Nephron (organoid): ENCODE results near the gene ROS1.
A peak's percentile ranks its signal among the peaks of the same experiment; 100 is the strongest.
"Not testable (repeated sequence)": the region's sequence is repeated elsewhere in the genome, so short reads cannot be mapped to it uniquely, and the experiment has no call there.

Source experiments
- H3K27ac Mint-ChIP-seq, 3 experiments: 2 replicates each; pipeline ENCODE4 v1.8.0; 2020; ENCODE audit warnings: mixed read lengths in 3 of 3, mild to moderate bottlenecking in 2 of 3, moderate library complexity in 1 of 3
- H3K27me3 Mint-ChIP-seq: 2 replicates; pipeline ENCODE4 v1.8.0; 2021; ENCODE audit warnings: low read depth, mild to moderate bottlenecking, moderate library complexity, mixed read lengths
- H3K36me3 Mint-ChIP-seq: 2 replicates; pipeline ENCODE4 v1.8.0; 2020; ENCODE audit warnings: low read depth, mixed read lengths
- H3K4me1 Mint-ChIP-seq: 2 replicates; pipeline ENCODE4 v1.8.0; 2020; ENCODE audit warnings: mixed read lengths
- H3K4me3 Mint-ChIP-seq, 3 experiments: 2 replicates each; pipeline ENCODE4 v1.8.0; 2020; ENCODE audit warnings: mild to moderate bottlenecking in 3 of 3, mixed read lengths in 3 of 3, moderate library complexity in 2 of 3
- H3K9me3 Mint-ChIP-seq: 2 replicates; pipeline ENCODE4 v1.8.0; 2020; ENCODE audit warnings: mixed read lengths
- CTCF ChIP-seq, 3 experiments: fragments of 200-600 bp; sonication (generic); IDR thresholded peaks; one replicate each; pipeline ENCODE4 v1.5.0; 2021; ENCODE audit warnings: antibody characterized with exemption in 3 of 3; ENCODE audit not compliant: unreplicated experiment in 3 of 3

The ROS1 gene

GRCh38 chr6:117425431-117426153 lies at the start of gene ROS1:
Gene ROS1, minus strand, starts transcription at chr6:117425942. Its CDS starts 286 bp downstream, at chr6:117425656.
- H3K27me3 Mint-ChIP-seq, result no peaks in the 10 kb centered on the region
- H3K27ac Mint-ChIP-seq, result peak within 1 kb of the TSS in 1 of 3 experiments; percentile 23
- H3K4me3 Mint-ChIP-seq, result no peak within 1 kb of the TSS
- no peaks in the 10 kb centered on the region for H3K36me3 Mint-ChIP-seq
- no peaks in the 10 kb centered on the region for H3K4me1 Mint-ChIP-seq
- peaks cover 2% of the 10 kb centered on the region for H3K9me3 Mint-ChIP-seq
- TF ChIP-seq CTCF (IDR thresholded peaks at IDR 0.05; ENCODE audit: unreplicated experiment in 3 of 3), result no peak

GRCh38 chr6:117473401-117473800 lies 47.7 kb upstream of the ROS1 start:
- TF ChIP-seq CTCF (IDR thresholded peaks at IDR 0.05; ENCODE audit: unreplicated experiment in 3 of 3), result no peak
- Mint-ChIP-seq H3K9me3 (no peaks in the 10 kb centered on the region), H3K4me3 (no peak overlapping the region), H3K36me3 (no peaks in the 10 kb centered on the region), H3K27me3 (peaks cover 14% of the 10 kb centered on the region), H3K4me1 (no peaks in the 10 kb centered on the region), H3K27ac (no peak overlapping the region)

GRCh38 chr6:117472667-117473066 lies 46.9 kb upstream of the ROS1 start:
- H3K4me3 Mint-ChIP-seq, result no peak overlapping the region
- H3K27me3 Mint-ChIP-seq, result peaks cover 8% of the 10 kb centered on the region
- H3K27ac Mint-ChIP-seq, result no peak overlapping the region
- TF ChIP-seq CTCF (IDR thresholded peaks at IDR 0.05; ENCODE audit: unreplicated experiment in 3 of 3), result no peak
- H3K36me3 Mint-ChIP-seq, result no peaks in the 10 kb centered on the region
- no peaks in the 10 kb centered on the region for H3K4me1 Mint-ChIP-seq
- no peaks in the 10 kb centered on the region for H3K9me3 Mint-ChIP-seq

GRCh38 chr6:117469791-117470190 lies 44.0 kb upstream of the ROS1 start:
- Mint-ChIP-seq H3K27ac (no peak overlapping the region), H3K36me3 (no peaks in the 10 kb centered on the region), H3K4me1 (no peaks in the 10 kb centered on the region), H3K27me3 (peaks cover 4% of the 10 kb centered on the region), H3K9me3 (no peaks in the 10 kb centered on the region), H3K4me3 (no peak overlapping the region)
- TF ChIP-seq CTCF (IDR thresholded peaks at IDR 0.05; ENCODE audit: unreplicated experiment in 3 of 3), result no peak

- no peak for TF ChIP-seq CTCF (IDR thresholded peaks at IDR 0.05; ENCODE audit: unreplicated experiment in 3 of 3)
- peaks cover 4% of the 10 kb centered on the region for H3K27me3 Mint-ChIP-seq
- H3K4me3 Mint-ChIP-seq, result no peak overlapping the region
- H3K9me3 Mint-ChIP-seq, result no peaks in the 10 kb centered on the region
- no peaks in the 10 kb centered on the region for H3K36me3 Mint-ChIP-seq
- H3K4me1 Mint-ChIP-seq, result no peaks in the 10 kb centered on the region
- H3K27ac Mint-ChIP-seq, result no peak overlapping the region
Measured at GRCh38 chr6:117469356-117469755, 43.6 kb upstream of the ROS1 start.

- H3K27me3 Mint-ChIP-seq, H3K27ac Mint-ChIP-seq, H3K4me3 Mint-ChIP-seq, H3K4me1 Mint-ChIP-seq, H3K9me3 Mint-ChIP-seq, H3K36me3 Mint-ChIP-seq: not testable (repeated sequence)
Measured at GRCh38 chr6:117468527-117468926, 42.8 kb upstream of the ROS1 start.
